Astrocyte of the cerebellum (primary cell): Measurements from ENCODE around the gene CLCA4.
A peak's percentile ranks its signal among the peaks of the same experiment; 100 is the strongest.

Experiments used
- DNase-seq: peaks from one replicate; pipeline ENCODE4 v3.0.0-alpha.2; 2011; ENCODE audit warnings: low read depth
- H3K4me3 ChIP-seq: 2 replicates; pipeline ENCODE4 v1.5.1; 2011; ENCODE audit warnings: mild to moderate bottlenecking, low read depth, low read length, moderate library complexity
- CTCF ChIP-seq: IDR thresholded peaks from 2 replicates; pipeline ENCODE4 v1.5.1; 2012; ENCODE audit warnings: low read length, low read depth, moderate library complexity, mild to moderate bottlenecking; ENCODE audit errors: missing control alignments
- in situ Hi-C: cut with HindIII; loops from 2 replicates; pipeline ENCODE4 v1.10.0; 2017; ENCODE audit warnings: low sequenced_read_pairs

Gene CLCA4

GRCh38 chr1:86508583-86508969, 38.3 kb upstream of the CLCA4 start:
- no peak overlapping the region for H3K4me3 ChIP-seq
- no peak for DNase-seq
- TF ChIP-seq CTCF, result no peak
- in situ Hi-C loops, result no loop called here

DNA sequence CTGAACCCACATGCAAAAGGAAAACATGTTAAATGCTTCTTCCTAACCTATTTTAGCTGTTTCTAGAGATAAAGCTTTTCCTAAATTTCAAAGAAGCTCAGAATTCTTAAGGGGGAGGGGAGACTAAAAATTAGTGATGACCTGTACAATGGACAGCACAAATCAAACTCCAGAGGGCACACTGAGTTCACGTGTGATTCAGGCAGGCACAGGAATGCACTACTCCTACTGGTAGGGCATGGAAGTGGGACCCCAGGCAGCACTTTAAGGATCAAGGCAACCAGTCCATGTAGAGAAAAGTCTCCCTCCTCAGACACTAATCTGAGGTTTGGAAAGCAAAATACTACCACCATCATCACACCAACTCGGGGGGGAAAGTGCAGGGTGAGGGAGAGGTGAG, 31.3 kb upstream of the CLCA4 start:
- H3K4me3 ChIP-seq, result no peak overlapping the region
- DNase-seq, result no peak
- in situ Hi-C loops, result no loop called here

DNA sequence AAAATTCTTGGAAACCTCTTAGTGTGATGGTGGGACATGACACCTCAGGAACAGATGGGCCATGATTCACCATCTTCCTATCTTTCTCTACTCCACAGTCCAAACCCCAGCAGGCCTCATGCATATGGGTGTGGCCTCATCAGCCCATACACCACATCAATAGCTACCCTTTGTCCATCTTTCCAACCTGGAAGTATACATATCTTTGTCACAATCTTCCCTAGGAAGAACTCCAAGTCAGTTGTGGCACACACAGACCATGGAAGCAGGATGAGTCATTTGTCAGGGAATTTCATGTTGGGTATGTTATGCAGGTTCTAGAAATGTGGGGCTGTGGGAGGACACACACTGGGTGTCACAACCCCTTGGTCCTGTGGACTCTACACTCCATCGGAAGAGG, 30.5 kb upstream of the CLCA4 start:
- in situ Hi-C loops, result no loop called here
- no peak for TF ChIP-seq CTCF
- DNase-seq, result no peak
- no peak overlapping the region for H3K4me3 ChIP-seq

More for the DNA sequence above, 31.3 kb upstream of the CLCA4 start:
- peak; percentile 39 for TF ChIP-seq CTCF

- DNase-seq, result no peak
- in situ Hi-C loops, result no loop called here
- no peak for TF ChIP-seq CTCF
- no peak overlapping the region for H3K4me3 ChIP-seq
Measured at GRCh38 chr1:86517336-86517735, 29.5 kb upstream of the CLCA4 start.

DNA sequence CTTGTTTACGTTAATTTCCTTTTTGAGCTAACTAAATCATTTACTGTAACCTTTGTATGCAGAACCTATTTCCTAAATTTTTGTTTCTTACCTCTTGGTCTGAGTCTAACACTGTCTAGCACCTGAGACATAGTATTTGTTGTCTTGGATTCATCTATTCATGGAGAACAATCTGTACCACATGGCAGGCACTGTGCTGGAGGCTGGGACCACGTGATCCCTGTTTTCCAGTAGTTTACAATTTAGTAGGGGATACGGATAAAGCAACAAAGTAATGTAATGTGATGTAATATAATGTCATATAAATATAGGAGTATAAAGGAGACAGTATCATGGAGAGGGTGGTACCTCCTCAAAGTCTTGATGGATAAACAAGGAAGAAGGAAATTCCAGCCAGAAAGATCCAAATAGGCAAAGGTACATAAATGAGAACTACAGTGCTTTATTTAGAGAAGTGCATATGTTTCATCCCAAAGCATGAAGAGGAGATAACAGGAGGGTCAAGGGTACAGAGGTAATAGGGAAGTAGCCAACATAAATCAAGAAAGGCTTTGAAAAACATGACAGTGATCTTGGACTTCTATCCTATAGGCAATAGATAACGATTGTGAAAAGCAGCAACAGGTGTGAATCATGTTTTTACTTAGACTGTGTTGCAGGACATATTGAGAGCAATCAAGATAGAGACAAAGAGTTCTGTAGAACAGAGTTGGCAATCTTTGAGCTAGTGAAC, 25.9 kb upstream of the CLCA4 start:
- in situ Hi-C loops, result no loop called here
- TF ChIP-seq CTCF, result no peak
- no peak overlapping the region for H3K4me3 ChIP-seq
- DNase-seq, result no peak

DNA sequence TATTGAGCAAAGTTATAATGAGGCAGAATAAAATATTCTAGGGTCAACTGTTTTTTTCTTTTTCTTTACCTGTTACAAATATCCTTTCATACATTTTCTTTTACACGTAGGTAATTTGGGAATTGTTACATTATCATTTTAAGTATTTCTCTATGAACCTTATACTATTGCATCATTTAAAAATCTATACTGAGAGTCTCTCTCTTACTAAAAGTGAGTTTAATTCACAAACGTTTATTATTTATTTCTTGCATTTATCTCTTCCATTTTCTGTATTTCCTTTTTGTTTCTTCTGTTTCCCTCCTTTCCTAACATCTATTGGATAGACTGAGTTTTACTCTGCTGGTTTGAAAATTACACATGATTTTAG, 25.4 kb upstream of the CLCA4 start:
- in situ Hi-C loops, result no loop called here
- no peak for DNase-seq
- no peak for TF ChIP-seq CTCF
- H3K4me3 ChIP-seq, result no peak overlapping the region
